DND-41 (cell line): ENCODE measurements around the gene SOCS2.

Source experiments
- ATAC-seq: fragments of 200-7000 bp; cut with Tn5 transposase; 3 replicates; pipeline ENCODE4 v1.9.1; 2021; ENCODE audit warnings: low read depth; ENCODE audit not compliant: insufficient read depth
- DNase-seq: peaks from one replicate; pipeline ENCODE4 v3.0.0-alpha.2; 2020
- H2AFZ ChIP-seq: 2 replicates; pipeline ENCODE4 v1.6.0; 2012; ENCODE audit warnings: low read depth, low read length
- H3K27ac ChIP-seq: 2 replicates; pipeline ENCODE4 v1.5.1; 2012; ENCODE audit warnings: low read length, inconsistent platforms
- H3K27me3 ChIP-seq: fragments of 200-600 bp; sonication (generic); 2 replicates; pipeline ENCODE4 v1.6.0; 2012; ENCODE audit warnings: low read length, mild to moderate bottlenecking, inconsistent platforms; ENCODE audit not compliant: insufficient read depth, poor library complexity
- H3K36me3 ChIP-seq: 2 replicates; pipeline ENCODE4 v1.5.1; 2012; ENCODE audit warnings: low read length, inconsistent platforms; ENCODE audit not compliant: insufficient read depth
- H3K4me1 ChIP-seq: 2 replicates; pipeline ENCODE4 v1.5.1; 2012; ENCODE audit warnings: mild to moderate bottlenecking, low read length; ENCODE audit not compliant: insufficient read depth
- H3K4me2 ChIP-seq: 2 replicates; pipeline ENCODE4 v1.6.0; 2012; ENCODE audit warnings: mild to moderate bottlenecking, moderate library complexity, low read length, inconsistent platforms; ENCODE audit not compliant: insufficient read depth
- H3K4me3 ChIP-seq, 2 experiments: fragments of 200-600 bp in 1 of 2; shearing (Covaris generic) in 1 of 2; 2 replicates each; pipeline ENCODE4 v1.5.1; 2012 to 2016; ENCODE audit warnings: inconsistent platforms in 2 of 2, low read length in 2 of 2, mild to moderate bottlenecking in 2 of 2, low read depth in 1 of 2, moderate library complexity in 1 of 2
- H3K79me2 ChIP-seq: 2 replicates; pipeline ENCODE4 v1.6.0; 2012; ENCODE audit warnings: low read length, inconsistent platforms; ENCODE audit not compliant: insufficient read depth
- H3K9ac ChIP-seq: 2 replicates; pipeline ENCODE4 v1.6.0; 2012; ENCODE audit warnings: low read depth, mild to moderate bottlenecking, inconsistent platforms, low read length, moderate library complexity
- H3K9me3 ChIP-seq: 2 replicates; pipeline ENCODE4 v1.5.1; 2012; ENCODE audit warnings: low read length, moderate library complexity, mild to moderate bottlenecking, inconsistent platforms; ENCODE audit not compliant: insufficient read depth, severe bottlenecking
- H4K20me1 ChIP-seq: 2 replicates; pipeline ENCODE4 v1.6.0; 2012; ENCODE audit warnings: low read length; ENCODE audit not compliant: insufficient read depth
- CTCF ChIP-seq: IDR thresholded peaks from 2 replicates; pipeline ENCODE4 v1.5.1; 2012; ENCODE audit warnings: borderline replicate concordance, low read length, moderate library complexity, mild to moderate bottlenecking; ENCODE audit not compliant: poor library complexity, severe bottlenecking; ENCODE audit errors: extremely low read depth
- EZH2 ChIP-seq: IDR thresholded peaks from 3 replicates; pipeline ENCODE4 v1.6.1; 2012; ENCODE audit warnings: borderline replicate concordance, low read depth, mild to moderate bottlenecking, moderate library complexity, low read length, inconsistent platforms; ENCODE audit not compliant: severe bottlenecking

The SOCS2 gene

GRCh38 chr12:93536766-93537488 is 35.5 kb upstream of the SOCS2 start:
- no peak for TF ChIP-seq CTCF
- TF ChIP-seq EZH2 = no peak
- no peak overlapping the region for H3K27ac ChIP-seq
- DNase-seq (no peak), ATAC-seq (no peak)
- H3K36me3 ChIP-seq = no peaks in the 10 kb centered on the region
- H4K20me1 ChIP-seq = no peaks in the 10 kb centered on the region
- H2AFZ ChIP-seq = no peak overlapping the region
- no peaks in the 10 kb centered on the region for H3K9me3 ChIP-seq
- no peaks in the 10 kb centered on the region for H3K27me3 ChIP-seq
- H3K79me2 ChIP-seq = no peaks in the 10 kb centered on the region
- H3K4me1 ChIP-seq = no peaks in the 10 kb centered on the region
- no peak overlapping the region for H3K4me2 ChIP-seq
- no peak overlapping the region for H3K4me3 ChIP-seq
- no peak overlapping the region for H3K9ac ChIP-seq

GRCh38 chr12:93537769-93538168 is 34.7 kb upstream of the SOCS2 start:
- H3K9me3 ChIP-seq = no peaks in the 10 kb centered on the region
- H3K4me3 ChIP-seq = no peak overlapping the region
- DNase-seq = no peak
- no peaks in the 10 kb centered on the region for H4K20me1 ChIP-seq
- H3K27me3 ChIP-seq = no peaks in the 10 kb centered on the region
- H3K4me2 ChIP-seq = no peak overlapping the region
- H3K4me1 ChIP-seq = no peaks in the 10 kb centered on the region
- no peaks in the 10 kb centered on the region for H3K79me2 ChIP-seq
- no peak overlapping the region for H3K9ac ChIP-seq
- H2AFZ ChIP-seq = no peak overlapping the region
- peaks cover 5% of the 10 kb centered on the region for H3K36me3 ChIP-seq
- no peak overlapping the region for H3K27ac ChIP-seq
- peak; percentile 52 for TF ChIP-seq CTCF
- no peak for TF ChIP-seq EZH2
- ATAC-seq = no peak

- H3K9ac ChIP-seq = no peak overlapping the region
- TF ChIP-seq CTCF (no peak), EZH2 (no peak)
- DNase-seq (no peak), ATAC-seq (no peak)
- H4K20me1 ChIP-seq = no peaks in the 10 kb centered on the region
- no peak overlapping the region for H3K4me2 ChIP-seq
- no peaks in the 10 kb centered on the region for H3K9me3 ChIP-seq
- peaks cover 25% of the 10 kb centered on the region for H3K36me3 ChIP-seq
- H3K27ac ChIP-seq = no peak overlapping the region
- no peaks in the 10 kb centered on the region for H3K27me3 ChIP-seq
- no peaks in the 10 kb centered on the region for H3K4me1 ChIP-seq
- no peaks in the 10 kb centered on the region for H3K79me2 ChIP-seq
- H2AFZ ChIP-seq = no peak overlapping the region
- no peak overlapping the region for H3K4me3 ChIP-seq
Measured at GRCh38 chr12:93539821-93540220, 32.7 kb upstream of the SOCS2 start.

GRCh38 chr12:93540466-93540865 is 32.0 kb upstream of the SOCS2 start:
- H3K27ac ChIP-seq = no peak overlapping the region
- no peaks in the 10 kb centered on the region for H3K27me3 ChIP-seq
- no peaks in the 10 kb centered on the region for H3K4me1 ChIP-seq
- no peak overlapping the region for H3K9ac ChIP-seq
- ATAC-seq = no peak
- H3K4me3 ChIP-seq = no peak overlapping the region
- H3K36me3 ChIP-seq = peaks cover 31% of the 10 kb centered on the region
- H2AFZ ChIP-seq = no peak overlapping the region
- H3K9me3 ChIP-seq = no peaks in the 10 kb centered on the region
- TF ChIP-seq EZH2 = no peak
- no peak for TF ChIP-seq CTCF
- H3K79me2 ChIP-seq = no peaks in the 10 kb centered on the region
- no peak overlapping the region for H3K4me2 ChIP-seq
- no peaks in the 10 kb centered on the region for H4K20me1 ChIP-seq
- DNase-seq = no peak
